Measurements from ENCODE around the gene JMJD1C.

DNA sequence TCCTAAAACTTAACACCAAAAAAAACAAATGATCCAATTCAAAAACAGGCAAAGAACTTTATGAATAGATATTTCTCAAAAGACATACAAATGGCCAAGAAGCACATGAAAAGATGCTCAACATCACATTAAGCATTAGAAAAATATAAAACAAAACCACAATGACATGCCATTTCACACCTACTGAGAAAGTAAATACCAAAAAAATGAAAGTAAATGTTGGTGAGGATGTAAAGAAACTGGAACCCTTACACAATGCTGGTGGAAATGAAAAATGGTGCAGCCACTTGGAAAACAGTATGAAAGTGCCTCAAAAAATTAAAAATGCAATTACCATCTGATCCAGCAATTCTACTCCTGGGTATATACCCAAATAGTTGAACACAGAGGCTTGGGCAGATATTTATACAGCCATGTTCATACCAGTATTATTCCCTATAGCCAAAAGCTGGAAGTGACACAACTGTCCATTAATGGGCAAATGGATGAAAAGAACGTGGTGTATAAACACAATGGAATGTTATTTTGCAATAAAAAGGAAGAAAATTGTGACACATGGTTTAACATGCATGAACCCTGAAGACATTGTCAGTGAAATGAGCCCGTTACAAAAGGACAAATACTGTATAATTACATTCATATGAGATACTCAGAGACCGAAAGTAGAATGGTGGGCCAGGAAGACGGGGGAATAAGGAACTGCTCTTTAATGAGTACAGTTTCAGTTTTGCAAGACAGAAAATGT lies 89.0 kb downstream of the JMJD1C start:
- TF ChIP-seq, protein P1, sequence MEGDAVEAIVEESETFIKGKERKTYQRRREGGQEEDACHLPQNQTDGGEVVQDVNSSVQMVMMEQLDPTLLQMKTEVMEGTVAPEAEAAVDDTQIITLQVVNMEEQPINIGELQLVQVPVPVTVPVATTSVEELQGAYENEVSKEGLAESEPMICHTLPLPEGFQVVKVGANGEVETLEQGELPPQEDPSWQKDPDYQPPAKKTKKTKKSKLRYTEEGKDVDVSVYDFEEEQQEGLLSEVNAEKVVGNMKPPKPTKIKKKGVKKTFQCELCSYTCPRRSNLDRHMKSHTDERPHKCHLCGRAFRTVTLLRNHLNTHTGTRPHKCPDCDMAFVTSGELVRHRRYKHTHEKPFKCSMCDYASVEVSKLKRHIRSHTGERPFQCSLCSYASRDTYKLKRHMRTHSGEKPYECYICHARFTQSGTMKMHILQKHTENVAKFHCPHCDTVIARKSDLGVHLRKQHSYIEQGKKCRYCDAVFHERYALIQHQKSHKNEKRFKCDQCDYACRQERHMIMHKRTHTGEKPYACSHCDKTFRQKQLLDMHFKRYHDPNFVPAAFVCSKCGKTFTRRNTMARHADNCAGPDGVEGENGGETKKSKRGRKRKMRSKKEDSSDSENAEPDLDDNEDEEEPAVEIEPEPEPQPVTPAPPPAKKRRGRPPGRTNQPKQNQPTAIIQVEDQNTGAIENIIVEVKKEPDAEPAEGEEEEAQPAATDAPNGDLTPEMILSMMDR (tag by site-specific recombination; IDR thresholded peaks at IDR 0.05) = no peak
- TF ChIP-seq, protein P2, sequence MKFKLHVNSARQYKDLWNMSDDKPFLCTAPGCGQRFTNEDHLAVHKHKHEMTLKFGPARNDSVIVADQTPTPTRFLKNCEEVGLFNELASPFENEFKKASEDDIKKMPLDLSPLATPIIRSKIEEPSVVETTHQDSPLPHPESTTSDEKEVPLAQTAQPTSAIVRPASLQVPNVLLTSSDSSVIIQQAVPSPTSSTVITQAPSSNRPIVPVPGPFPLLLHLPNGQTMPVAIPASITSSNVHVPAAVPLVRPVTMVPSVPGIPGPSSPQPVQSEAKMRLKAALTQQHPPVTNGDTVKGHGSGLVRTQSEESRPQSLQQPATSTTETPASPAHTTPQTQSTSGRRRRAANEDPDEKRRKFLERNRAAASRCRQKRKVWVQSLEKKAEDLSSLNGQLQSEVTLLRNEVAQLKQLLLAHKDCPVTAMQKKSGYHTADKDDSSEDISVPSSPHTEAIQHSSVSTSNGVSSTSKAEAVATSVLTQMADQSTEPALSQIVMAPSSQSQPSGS (tag by site-specific recombination; IDR thresholded peaks at IDR 0.05; ENCODE audit: low read depth) = no peak

Measured in HEK293 (cell line).